Neural cell (in vitro differentiated cells): ENCODE measurements around the gene HRAS. TPM values are rescaled to one million over a fixed set of nuclear protein-coding genes. Genes with fewer than 3 reads are reported as not detected.

Experiments
- H2AFZ ChIP-seq: fragments of 200-600, 300-800 bp; sonication (generic), shearing (Covaris generic); 2 replicates; pipeline ENCODE4 v1.6.0; 2014; ENCODE audit warnings: low read depth, mild to moderate bottlenecking, antibody characterized with exemption, low read length, moderate library complexity
- H3F3A ChIP-seq: fragments of 200-600 bp; shearing (Covaris generic); 2 replicates; pipeline ENCODE4 v1.6.1; 2016; ENCODE audit warnings: mild to moderate bottlenecking, moderate library complexity, mixed read lengths, antibody characterized with exemption, low read length; ENCODE audit not compliant: insufficient read depth, poor library complexity, severe bottlenecking
- H3K27ac ChIP-seq: fragments of 200-600, 300-800 bp; sonication (generic), shearing (Covaris generic); 2 replicates; pipeline ENCODE4 v1.5.1; 2014; ENCODE audit warnings: mild to moderate bottlenecking, low read length, moderate library complexity
- H3K27me3 ChIP-seq: fragments of 300-800, 200-600 bp; sonication (generic), shearing (Covaris generic); 2 replicates; pipeline ENCODE4 v1.6.0; 2014; ENCODE audit warnings: mild to moderate bottlenecking, low read depth, low read length, moderate library complexity; ENCODE audit not compliant: insufficient read depth
- H3K36me3 ChIP-seq: fragments of 300-800, 200-600 bp; sonication (generic), shearing (Covaris generic); 2 replicates; pipeline ENCODE4 v1.5.1; 2014; ENCODE audit warnings: mild to moderate bottlenecking, antibody characterized with exemption, low read length, moderate library complexity; ENCODE audit not compliant: insufficient read depth
- H3K4me2 ChIP-seq: fragments of 300-800, 200-600 bp; sonication (generic), shearing (Covaris generic); 2 replicates; pipeline ENCODE4 v1.6.0; 2014; ENCODE audit warnings: mild to moderate bottlenecking, low read length
- H3K4me3 ChIP-seq: fragments of 300-800, 200-600 bp; sonication (generic), shearing (Covaris generic); 2 replicates; pipeline ENCODE4 v1.5.1; 2014; ENCODE audit warnings: mild to moderate bottlenecking, low read length, moderate library complexity
- H3K79me2 ChIP-seq: fragments of 200-600 bp; shearing (Covaris generic); replicated peaks from 2 replicates; pipeline ENCODE4 v1.6.0; 2014; ENCODE audit warnings: mild to moderate bottlenecking, low read length, moderate library complexity; ENCODE audit not compliant: insufficient read depth
- H3K9ac ChIP-seq: fragments of 300-800, 200-600 bp; sonication (generic), shearing (Covaris generic); 2 replicates; pipeline ENCODE4 v1.6.1; 2016; ENCODE audit warnings: mild to moderate bottlenecking, low read length, mixed read lengths
- H3K9me2 ChIP-seq: fragments of 200-600 bp; shearing (Covaris generic); 2 replicates; pipeline ENCODE4 v1.6.1; 2016; ENCODE audit warnings: mild to moderate bottlenecking, low read length, mixed read lengths; ENCODE audit not compliant: insufficient read depth
- H3K9me3 ChIP-seq: fragments of 200-600, 300-800 bp; sonication (generic), shearing (Covaris generic); 2 replicates; pipeline ENCODE4 v1.6.1; 2016; ENCODE audit warnings: mild to moderate bottlenecking, mixed run types, low read length, moderate library complexity, mixed read lengths
- H4K20me1 ChIP-seq: fragments of 200-600 bp; shearing (Covaris generic); 2 replicates; pipeline ENCODE4 v1.6.1; 2016; ENCODE audit warnings: mild to moderate bottlenecking, mixed run types; ENCODE audit not compliant: insufficient read depth
- EP300 ChIP-seq: fragments of 450-650 bp; conservative IDR thresholded peaks from 2 replicates; pipeline ENCODE4 v1.6.1; 2014; ENCODE audit warnings: antibody characterized with exemption, mild to moderate bottlenecking, moderate library complexity; ENCODE audit not compliant: poor library complexity, severe bottlenecking
- EZH2 ChIP-seq: fragments of 200-600, 300-800 bp; shearing (Covaris generic), sonication (generic); IDR thresholded peaks from 2 replicates; pipeline ENCODE4 v1.6.1; 2014; ENCODE audit warnings: antibody characterized with exemption, low read length, borderline replicate concordance, mild to moderate bottlenecking; ENCODE audit not compliant: insufficient read depth, poor library complexity, severe bottlenecking
- MXI1 ChIP-seq: fragments of 450-650 bp; conservative IDR thresholded peaks from 2 replicates; pipeline ENCODE4 v1.6.1; 2014; ENCODE audit warnings: antibody characterized with exemption, mild to moderate bottlenecking; ENCODE audit not compliant: poor library complexity, severe bottlenecking
- POLR2AphosphoS5 ChIP-seq: IDR thresholded peaks from 2 replicates; pipeline ENCODE4 v1.6.1; 2012
- RAD21 ChIP-seq: fragments of 450-650 bp; conservative IDR thresholded peaks from 2 replicates; pipeline ENCODE4 v1.6.1; 2014; ENCODE audit warnings: antibody characterized with exemption, mild to moderate bottlenecking, moderate library complexity
- TAF1 ChIP-seq: IDR thresholded peaks from 2 replicates; pipeline ENCODE4 v1.6.1; 2012; ENCODE audit warnings: low read depth
- polyA plus RNA-seq: library from polyadenylated mRNA; depleted of rRNA; stranded (reverse); fragments of >200 nt; gene quantifications from 2 replicates; pipeline ENCODE4 v1.2.3, GENCODE V29; 2014
- TF ChIP-seq, protein P1 (sequence below): fragments of 450-650 bp; IDR thresholded peaks from 2 replicates; pipeline ENCODE4 v1.5.1; 2014; ENCODE audit warnings: antibody characterized with exemption, mild to moderate bottlenecking, moderate library complexity; ENCODE audit not compliant: poor library complexity, severe bottlenecking
- TF ChIP-seq, protein P2 (sequence below): IDR thresholded peaks from 2 replicates; pipeline ENCODE4 v1.6.1; 2012; ENCODE audit warnings: borderline replicate concordance

The HRAS gene
- polyA plus RNA-seq, 1 donor from 2014 or later: 120 TPM

DNA sequence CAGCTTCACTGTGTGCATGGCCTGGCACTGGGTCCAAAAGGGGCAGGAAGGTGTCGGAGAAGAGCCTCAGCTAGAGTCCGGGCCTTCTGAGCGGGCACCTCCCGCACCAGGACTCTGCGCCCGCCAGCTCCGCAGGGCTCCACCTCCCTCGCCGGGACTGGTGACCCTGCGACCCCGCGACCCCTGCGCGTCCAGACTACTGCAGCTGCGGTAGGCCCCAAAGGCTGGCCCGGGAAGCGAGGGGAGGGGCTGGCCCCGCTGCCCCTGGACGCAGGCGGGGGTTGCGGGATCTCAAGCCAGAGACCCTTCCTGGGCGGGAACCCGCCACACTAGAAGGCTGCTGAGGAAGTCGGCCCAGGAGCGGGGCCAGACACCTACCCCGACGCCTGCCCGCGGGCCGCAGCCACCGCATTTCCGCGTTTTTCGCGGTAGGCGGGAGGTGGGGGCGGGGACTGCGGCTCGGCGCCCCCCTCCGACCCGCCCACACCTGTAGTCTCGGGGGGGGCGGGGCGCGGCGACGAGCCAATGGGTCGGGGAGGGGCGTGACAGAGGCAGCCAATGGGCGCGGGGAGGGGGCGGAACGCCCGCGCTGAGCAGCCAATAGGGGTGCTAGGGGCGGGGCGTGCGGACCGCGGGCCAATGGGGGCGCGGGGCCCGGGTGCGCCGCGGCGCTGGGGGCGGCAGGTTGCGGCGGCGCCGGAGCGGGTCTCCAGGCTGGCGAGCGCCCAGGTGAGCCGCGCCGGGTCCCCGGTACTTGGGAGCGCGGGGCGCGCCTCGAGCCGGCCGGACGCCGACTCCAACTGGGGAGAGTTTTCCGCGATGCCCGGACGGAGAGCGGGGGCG, 25.1 kb upstream of the HRAS start, which contains the start of the genes LMNTD2 and RASSF7:
TSS of gene LMNTD2 (minus strand) at position 434 of the 843 bp plus-strand sequence. CDS start at position 412, 22 bp downstream.
TSS of gene RASSF7 (plus strand) at position 666 of the 843 bp plus-strand sequence. CDS start 799 bp downstream, outside the sequence.
- Histone ChIP-seq H3K27ac (peak within 1 kb of the TSS; percentile 12), H3K9me2 (no peaks in the 10 kb centered on the region), H3F3A (no peaks in the 10 kb centered on the region), H4K20me1 (no peaks in the 10 kb centered on the region), H2AFZ (peak within 1 kb of the TSS; percentile 73), H3K4me3 (peak within 1 kb of the TSS; percentile 75), H3K9me3 (no peaks in the 10 kb centered on the region), H3K4me2 (peak within 1 kb of the TSS; percentile 62), H3K9ac (peak within 1 kb of the TSS; percentile 61), H3K79me2 (no peaks in the 10 kb centered on the region), H3K27me3 (peaks cover 29% of the 10 kb centered on the region), H3K36me3 (no peaks in the 10 kb centered on the region)
- TF ChIP-seq, protein P1, sequence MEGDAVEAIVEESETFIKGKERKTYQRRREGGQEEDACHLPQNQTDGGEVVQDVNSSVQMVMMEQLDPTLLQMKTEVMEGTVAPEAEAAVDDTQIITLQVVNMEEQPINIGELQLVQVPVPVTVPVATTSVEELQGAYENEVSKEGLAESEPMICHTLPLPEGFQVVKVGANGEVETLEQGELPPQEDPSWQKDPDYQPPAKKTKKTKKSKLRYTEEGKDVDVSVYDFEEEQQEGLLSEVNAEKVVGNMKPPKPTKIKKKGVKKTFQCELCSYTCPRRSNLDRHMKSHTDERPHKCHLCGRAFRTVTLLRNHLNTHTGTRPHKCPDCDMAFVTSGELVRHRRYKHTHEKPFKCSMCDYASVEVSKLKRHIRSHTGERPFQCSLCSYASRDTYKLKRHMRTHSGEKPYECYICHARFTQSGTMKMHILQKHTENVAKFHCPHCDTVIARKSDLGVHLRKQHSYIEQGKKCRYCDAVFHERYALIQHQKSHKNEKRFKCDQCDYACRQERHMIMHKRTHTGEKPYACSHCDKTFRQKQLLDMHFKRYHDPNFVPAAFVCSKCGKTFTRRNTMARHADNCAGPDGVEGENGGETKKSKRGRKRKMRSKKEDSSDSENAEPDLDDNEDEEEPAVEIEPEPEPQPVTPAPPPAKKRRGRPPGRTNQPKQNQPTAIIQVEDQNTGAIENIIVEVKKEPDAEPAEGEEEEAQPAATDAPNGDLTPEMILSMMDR: no peak
- TF ChIP-seq, protein P2, sequence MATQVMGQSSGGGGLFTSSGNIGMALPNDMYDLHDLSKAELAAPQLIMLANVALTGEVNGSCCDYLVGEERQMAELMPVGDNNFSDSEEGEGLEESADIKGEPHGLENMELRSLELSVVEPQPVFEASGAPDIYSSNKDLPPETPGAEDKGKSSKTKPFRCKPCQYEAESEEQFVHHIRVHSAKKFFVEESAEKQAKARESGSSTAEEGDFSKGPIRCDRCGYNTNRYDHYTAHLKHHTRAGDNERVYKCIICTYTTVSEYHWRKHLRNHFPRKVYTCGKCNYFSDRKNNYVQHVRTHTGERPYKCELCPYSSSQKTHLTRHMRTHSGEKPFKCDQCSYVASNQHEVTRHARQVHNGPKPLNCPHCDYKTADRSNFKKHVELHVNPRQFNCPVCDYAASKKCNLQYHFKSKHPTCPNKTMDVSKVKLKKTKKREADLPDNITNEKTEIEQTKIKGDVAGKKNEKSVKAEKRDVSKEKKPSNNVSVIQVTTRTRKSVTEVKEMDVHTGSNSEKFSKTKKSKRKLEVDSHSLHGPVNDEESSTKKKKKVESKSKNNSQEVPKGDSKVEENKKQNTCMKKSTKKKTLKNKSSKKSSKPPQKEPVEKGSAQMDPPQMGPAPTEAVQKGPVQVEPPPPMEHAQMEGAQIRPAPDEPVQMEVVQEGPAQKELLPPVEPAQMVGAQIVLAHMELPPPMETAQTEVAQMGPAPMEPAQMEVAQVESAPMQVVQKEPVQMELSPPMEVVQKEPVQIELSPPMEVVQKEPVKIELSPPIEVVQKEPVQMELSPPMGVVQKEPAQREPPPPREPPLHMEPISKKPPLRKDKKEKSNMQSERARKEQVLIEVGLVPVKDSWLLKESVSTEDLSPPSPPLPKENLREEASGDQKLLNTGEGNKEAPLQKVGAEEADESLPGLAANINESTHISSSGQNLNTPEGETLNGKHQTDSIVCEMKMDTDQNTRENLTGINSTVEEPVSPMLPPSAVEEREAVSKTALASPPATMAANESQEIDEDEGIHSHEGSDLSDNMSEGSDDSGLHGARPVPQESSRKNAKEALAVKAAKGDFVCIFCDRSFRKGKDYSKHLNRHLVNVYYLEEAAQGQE: no peak
- TF ChIP-seq POLR2AphosphoS5 (peak; percentile 25), RAD21 (no peak), EZH2 (no peak), MXI1 (peak; percentile 73), EP300 (no peak)

DNA sequence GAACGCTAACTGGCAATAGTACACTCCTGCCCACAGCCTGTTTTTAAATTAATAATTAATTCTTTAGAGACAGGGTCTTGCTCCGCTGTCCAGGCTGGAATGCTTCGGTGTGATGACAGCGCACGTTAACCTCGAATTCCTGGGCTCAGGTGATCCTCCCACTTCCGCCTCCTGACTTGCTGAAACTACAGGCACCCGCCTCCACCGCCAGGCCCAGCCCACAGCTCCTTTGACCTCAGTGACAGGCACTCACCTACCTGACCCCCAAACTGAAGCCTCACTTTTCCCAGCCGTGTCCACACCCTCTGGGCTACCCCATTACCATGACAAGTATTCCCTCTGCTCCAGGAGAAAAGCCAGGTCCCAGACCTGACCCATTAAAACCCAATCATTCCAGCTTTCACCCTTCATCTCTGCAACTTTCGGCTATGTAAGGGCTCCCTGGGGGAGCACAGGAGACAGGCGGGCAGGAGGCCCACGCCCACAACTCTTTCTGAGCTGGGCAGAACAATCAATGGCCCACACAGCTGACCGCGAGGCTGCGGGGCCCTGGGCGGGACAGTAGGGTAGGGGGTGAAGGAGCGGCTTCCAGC, 24.4 kb upstream of the HRAS start:
- Histone ChIP-seq H3K9me3 (no peaks in the 10 kb centered on the region), H3K27me3 (peaks cover 34% of the 10 kb centered on the region), H3K4me3 (peak overlapping the region; percentile 75), H3K79me2 (no peaks in the 10 kb centered on the region), H3K36me3 (no peaks in the 10 kb centered on the region), H3K4me2 (no peak overlapping the region), H2AFZ (no peak overlapping the region), H3K9ac (peak overlapping the region; percentile 61), H3F3A (no peaks in the 10 kb centered on the region), H3K27ac (no peak overlapping the region), H3K9me2 (no peaks in the 10 kb centered on the region), H4K20me1 (no peaks in the 10 kb centered on the region)
- no peak for TF ChIP-seq TAF1
